Measurements from ENCODE around the gene RPS6KA3.

- TF ChIP-seq CTCF (IDR thresholded peaks at IDR 0.05) (no peak), REST (IDR thresholded peaks at IDR 0.05; ENCODE audit: low read depth, low read length) (no peak), SMC3 (IDR thresholded peaks at IDR 0.05; ENCODE audit: low read depth, low read length) (no peak), RFX5 (IDR thresholded peaks at IDR 0.05; ENCODE audit: low read length) (no peak), TAF1 (IDR thresholded peaks at IDR 0.05; ENCODE audit: borderline replicate concordance, low read depth, low read length) (no peak), USF2 (IDR thresholded peaks at IDR 0.05; ENCODE audit: borderline replicate concordance, low read depth, low read length) (no peak), ZBTB33 (IDR thresholded peaks at IDR 0.05; ENCODE audit: borderline replicate concordance, low read depth) (no peak), YY1 (IDR thresholded peaks at IDR 0.05; ENCODE audit: low read depth) (no peak), SIN3A (IDR thresholded peaks at IDR 0.05; ENCODE audit: borderline replicate concordance, low read depth, low read length) (no peak)
Measured at GRCh38 chrX:20274121-20274520, 7.4 kb upstream of the RPS6KA3 start.

Measured in SK-N-SH (cell line).